ENCODE results near the gene GAK.

GRCh38 chr4:964346-965025 lies 32.4 kb upstream of the GAK start:
- no peak for TF ChIP-seq POLR2AphosphoS5 (IDR thresholded peaks at IDR 0.05)
- TF ChIP-seq CTCF (IDR thresholded peaks at IDR 0.05) = no peak
- TF ChIP-seq POLR2A (IDR thresholded peaks at IDR 0.05) = no peak
- no peak for TF ChIP-seq EP300 (IDR thresholded peaks at IDR 0.05)
